DMS 273 (cell line): ENCODE measurements around the gene RIMS4.
A peak's percentile ranks its signal among the peaks of the same experiment; 100 is the strongest.

Experiments used
- DNase-seq: peaks from one replicate; lab custom pipeline; 2025; ENCODE audit not compliant: unreplicated experiment; lab: John Stamatoyannopoulos, UW

The RIMS4 gene

DNA sequence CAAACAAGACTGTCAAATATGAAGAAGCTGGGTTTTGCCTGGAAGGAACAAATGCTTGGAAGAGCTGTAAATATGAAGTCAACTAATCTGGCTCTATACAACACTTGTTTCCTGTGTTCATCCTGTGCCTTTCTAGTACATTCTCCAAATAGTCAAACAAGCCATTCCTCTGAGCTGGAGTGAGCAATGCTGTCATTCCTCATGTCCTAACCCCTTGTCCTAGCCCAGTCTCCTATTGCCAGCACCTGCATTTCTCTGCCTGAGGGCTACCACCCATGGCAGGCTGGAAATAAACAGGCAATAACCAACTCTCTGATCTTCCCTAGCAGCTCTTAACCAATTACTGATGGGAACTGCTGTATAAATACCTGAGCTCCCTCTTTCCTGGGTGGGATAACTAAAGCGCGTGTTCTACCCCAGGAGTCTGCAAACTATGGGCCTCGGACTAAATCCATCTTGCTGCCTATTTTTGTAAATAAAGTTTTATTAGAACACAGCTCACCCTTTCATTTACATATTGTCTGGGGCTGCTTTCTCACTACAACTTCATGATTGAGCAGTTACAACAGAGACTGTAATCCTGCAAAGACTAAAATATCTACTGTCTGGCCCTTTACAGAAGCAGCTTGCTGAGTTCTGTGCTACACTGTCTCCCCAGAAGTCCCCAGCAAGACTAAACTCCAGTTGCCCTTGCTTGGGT is 13.4 kb downstream of the RIMS4 start:
- DNase-seq, result no peak

DNA sequence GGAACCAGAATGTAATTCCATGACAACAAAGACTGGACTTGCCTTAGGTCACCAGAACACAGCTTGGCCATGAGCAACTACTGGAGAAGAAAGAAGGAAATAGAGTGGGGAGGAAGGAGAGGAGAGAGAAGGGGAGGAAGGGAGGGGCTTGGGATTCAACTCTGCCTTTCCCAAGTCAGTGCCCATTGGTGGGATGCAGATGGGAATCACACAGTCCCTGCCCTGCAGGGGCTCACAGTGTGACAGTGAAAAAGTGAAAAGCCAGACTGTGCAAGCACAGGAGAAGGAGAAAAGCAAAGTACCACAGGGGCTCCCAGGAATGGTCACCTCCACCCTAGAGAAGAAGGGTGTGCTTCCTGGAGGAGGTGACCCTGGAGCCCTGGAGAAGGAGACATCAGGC is 14.0 kb downstream of the RIMS4 start:
- DNase-seq, result no peak

DNA sequence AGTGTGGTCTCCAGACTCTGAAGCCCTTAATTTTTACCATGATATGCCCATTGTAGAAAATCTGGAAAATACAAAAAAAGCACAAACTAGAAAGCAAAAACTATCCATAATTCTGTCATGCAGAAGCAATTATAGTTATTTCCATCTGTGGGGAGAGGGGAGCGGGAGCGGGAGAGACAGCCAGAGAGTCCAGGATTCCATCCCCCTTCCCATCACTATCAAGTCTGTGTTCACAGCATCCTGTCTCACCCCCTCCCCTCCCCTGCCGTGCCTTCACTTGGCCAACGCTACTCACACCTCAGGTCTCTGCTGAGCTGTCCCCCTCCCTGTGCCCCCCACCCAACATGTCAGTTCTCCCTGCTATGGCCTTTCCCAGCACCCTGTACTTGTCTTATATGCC is 14.5 kb downstream of the RIMS4 start:
- DNase-seq, result no peak

GRCh38 chr20:44792796-44793195 is 17.6 kb downstream of the RIMS4 start:
- DNase-seq, result no peak

DNA sequence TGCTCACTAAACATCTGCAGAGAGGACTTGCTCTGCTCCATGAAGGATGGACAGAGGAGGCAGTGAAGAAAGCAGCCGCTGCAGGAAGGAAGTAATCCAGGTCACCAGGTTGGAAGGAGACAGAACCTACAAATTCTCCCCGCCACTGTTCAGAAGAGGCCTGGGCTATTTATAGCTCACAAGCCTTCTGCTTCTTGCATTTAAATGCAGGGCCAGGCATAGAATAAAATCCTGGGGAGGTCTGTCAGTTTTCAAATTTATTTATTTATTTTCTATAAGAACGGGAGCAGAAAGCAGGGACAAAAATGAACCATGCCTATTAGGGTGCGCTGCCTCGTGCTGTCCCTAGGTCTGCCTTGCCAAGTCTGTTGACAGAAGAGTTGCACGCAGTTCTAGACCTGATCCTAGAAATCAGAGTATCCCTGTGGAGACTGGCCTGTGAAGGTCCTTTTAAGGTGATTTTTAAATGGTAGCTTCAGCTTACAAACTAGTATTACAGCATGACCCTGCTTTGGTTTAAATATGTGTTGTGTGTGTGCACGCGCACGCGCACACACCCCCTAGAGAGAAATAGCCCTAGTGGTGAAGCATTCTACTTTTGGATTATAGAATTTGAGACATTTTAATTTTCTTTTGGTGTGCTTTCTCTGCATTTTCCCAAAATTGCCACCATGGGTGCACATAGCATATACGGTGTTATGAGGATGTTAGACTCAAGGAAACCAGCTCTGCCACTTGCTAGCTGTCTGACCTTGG is 19.5 kb downstream of the RIMS4 start:
- DNase-seq, result peak; percentile 34

DNA sequence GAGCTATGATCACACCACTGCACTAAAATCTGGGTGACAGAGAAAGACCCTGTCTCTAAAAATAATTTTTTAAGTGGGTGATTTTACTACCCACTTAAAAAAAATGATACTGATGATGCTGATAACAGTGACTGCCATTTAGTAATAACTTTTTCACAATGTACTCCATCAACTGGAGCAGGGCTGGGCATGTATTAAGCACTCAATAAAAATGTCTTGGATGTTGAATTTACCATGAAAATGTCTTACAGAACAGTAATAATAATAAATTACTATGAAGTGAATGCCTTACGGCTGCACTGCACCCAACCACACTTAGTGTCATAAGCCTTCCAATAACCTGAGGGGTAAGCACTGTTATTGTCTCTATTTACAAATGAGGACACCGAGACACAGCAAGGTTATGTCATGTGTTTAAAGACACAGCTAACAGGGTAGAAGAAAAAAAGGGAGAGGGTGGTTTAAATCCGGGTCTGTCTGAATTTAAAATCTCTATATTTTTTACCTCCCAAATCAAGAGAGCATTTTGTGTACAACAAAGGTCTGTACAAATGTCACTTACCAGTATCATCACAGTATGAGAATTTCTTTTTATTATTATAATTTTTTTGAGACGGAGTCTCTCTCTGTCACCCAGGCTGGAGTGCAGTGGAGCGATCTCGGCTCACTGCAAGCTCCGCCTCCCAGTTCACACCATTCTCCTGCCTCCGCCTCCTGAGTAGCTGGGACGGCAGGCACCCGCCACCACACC is 21.5 kb downstream of the RIMS4 start:
- DNase-seq, result no peak

- no peak for DNase-seq
Measured at GRCh38 chr20:44787299-44787698, 23.0 kb downstream of the RIMS4 start.

- peak; percentile 74 for DNase-seq
Measured at GRCh38 chr20:44785768-44786167, 24.6 kb downstream of the RIMS4 start.

GRCh38 chr20:44784688-44785087 is 25.7 kb downstream of the RIMS4 start:
- no peak for DNase-seq

GRCh38 chr20:44781791-44782190 is 28.6 kb downstream of the RIMS4 start:
- DNase-seq, result no peak

DNA sequence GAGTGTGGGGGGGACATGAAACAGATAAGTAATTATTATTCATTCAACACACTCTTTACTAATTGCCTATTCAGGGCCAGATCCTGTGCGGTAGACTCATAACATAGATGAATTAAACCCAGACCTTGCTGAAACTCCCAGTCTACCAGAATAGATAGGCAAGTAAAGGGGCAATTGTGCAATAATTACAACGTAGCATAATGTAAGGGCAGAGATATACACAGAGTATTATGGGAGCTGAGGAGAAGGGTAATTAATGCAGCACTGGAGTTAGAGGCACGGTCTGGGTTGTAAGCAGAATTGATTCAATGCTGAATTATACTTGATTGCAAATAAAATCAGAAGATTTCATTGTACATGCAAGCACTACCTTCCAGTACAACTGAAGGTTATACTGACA is 29.2 kb downstream of the RIMS4 start:
- no peak for DNase-seq

- peak; percentile 47 for DNase-seq
Measured at GRCh38 chr20:44780226-44780625, 30.1 kb downstream of the RIMS4 start.

GRCh38 chr20:44776980-44777379 is 33.4 kb downstream of the RIMS4 start:
- DNase-seq, result no peak

- no peak for DNase-seq
Measured at GRCh38 chr20:44773070-44773829, 37.1 kb downstream of the RIMS4 start.

DNA sequence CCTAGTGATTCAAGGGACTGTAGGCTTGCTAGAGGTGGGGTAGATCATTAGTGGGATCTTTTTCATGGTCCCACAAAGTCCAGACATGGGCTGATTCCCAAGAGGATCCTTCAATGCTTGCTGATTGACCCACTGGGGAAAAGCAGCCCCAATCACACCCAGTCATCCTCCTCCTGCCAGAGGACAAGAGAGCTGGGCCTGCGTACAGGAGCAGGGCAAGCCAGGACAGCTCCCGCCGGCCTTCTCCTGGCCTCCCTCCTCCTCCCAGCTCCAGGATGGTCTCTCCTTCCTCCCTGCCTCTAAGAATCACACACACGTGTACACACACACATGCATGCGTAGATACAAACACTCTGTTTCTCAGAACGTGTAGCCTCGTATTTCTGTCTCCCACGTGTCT is 37.7 kb downstream of the RIMS4 start:
- no peak for DNase-seq

GRCh38 chr20:44771172-44771535 is 39.2 kb downstream of the RIMS4 start:
- DNase-seq, result no peak

DNA sequence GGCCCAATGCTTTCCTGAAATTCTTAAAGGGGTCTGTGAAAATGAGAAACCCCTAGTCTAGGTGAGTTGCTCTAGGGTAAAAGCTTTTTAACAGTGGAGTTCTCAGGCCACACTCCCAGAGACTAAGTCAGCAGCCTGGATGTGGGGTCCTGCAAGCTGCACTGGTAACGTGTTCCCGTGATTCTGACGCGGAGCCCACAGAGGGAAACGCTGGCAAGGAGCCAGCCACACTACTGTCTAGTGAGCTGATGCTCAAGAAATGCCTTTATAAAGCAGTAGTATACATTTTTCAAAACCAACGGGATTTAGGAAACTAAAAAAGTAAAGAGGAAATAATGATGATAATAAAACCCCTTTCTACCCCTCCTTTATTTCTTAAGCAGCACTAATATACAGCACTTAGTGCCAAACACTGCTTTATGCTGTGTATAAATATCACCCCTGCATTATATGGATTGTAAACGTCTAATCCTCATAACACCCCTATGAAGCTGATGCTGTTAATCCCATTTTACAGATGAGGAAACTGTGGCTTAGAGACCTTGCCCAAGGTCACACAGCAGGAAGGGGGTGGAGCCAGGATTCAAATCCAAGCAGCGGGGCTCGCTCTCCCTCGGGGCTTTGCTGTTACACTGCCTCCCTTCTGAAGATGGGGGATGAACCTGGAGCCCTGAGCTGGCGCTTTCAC is 39.7 kb downstream of the RIMS4 start:
- DNase-seq, result peak; percentile 21

- DNase-seq, result no peak
Measured at GRCh38 chr20:44769481-44769863, 40.9 kb downstream of the RIMS4 start.

DNA sequence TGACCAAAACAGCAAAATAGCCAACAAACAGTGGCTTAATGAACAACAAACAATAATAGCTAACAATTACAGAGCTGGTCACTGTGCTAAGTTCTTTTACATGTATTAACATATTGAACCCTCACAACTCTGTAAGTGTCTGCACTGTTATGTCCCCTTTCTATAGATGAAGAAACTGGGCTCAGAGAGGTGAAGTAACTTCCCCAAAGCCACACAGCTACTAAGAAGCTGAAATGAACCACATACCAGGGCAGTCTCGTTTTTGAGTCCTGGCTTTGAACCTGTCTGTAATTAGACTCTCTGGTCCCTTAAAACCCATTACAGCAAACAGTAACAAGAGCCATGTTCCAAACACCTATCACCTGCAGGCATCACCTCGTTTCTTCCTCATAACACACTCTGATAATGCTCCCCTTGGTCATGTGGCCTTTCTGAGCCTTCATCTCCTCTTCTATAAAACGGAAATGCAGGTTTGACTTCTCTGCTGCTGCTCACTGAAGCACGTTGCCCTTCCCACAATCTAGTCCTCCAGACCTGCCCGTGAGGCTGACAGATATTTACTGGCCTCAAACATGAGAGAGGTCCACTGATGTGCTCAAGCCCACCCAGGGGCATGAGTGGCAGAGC is 41.4 kb downstream of the RIMS4 start:
- DNase-seq, result no peak

GRCh38 chr20:44768256-44768655 is 42.1 kb downstream of the RIMS4 start:
- DNase-seq, result no peak
